HepG2 (cell line): ENCODE results near the gene DNAJC7. TPM values are rescaled to one million over a fixed set of nuclear protein-coding genes. Genes with fewer than 3 reads are reported as not detected.

Experiments
- AHDC1 ChIP-seq: sonication (generic); formaldehyde crosslinking; IDR thresholded peaks from 2 replicates; pipeline ENCODE4 v1.5.1; 2020; ENCODE audit warnings: mild to moderate bottlenecking, missing genetic modification reagents, borderline replicate concordance
- EP300 ChIP-seq, 3 experiments: sonication (generic) in 1 of 3; formaldehyde crosslinking in 1 of 3; IDR thresholded peaks; 2 replicates each; pipeline versions ENCODE4 v1.5.1 to v1.6.1; 2011 to 2020; ENCODE audit warnings: low read depth in 2 of 3, low read length in 2 of 3, borderline replicate concordance in 1 of 3, improper control_type of control experiment in 1 of 3, mild to moderate bottlenecking in 1 of 3, missing genetic modification reagents in 1 of 3, moderate library complexity in 1 of 3
- FOXA3 ChIP-seq: IDR thresholded peaks from 2 replicates; pipeline ENCODE4 v1.6.1; 2016; ENCODE audit warnings: missing genetic modification reagents, missing compliant biosample characterization
- GLMP ChIP-seq: sonication (generic); formaldehyde crosslinking; IDR thresholded peaks from 2 replicates; pipeline ENCODE4 v1.9.0; 2021; ENCODE audit warnings: missing genetic modification reagents, mild to moderate bottlenecking, borderline replicate concordance
- HIVEP1 ChIP-seq: sonication (generic); formaldehyde crosslinking; IDR thresholded peaks from 2 replicates; pipeline ENCODE4 v1.4.0; 2020; ENCODE audit warnings: mild to moderate bottlenecking, missing genetic modification reagents
- KDM6A ChIP-seq: IDR thresholded peaks from 2 replicates; pipeline ENCODE4 v1.6.1; 2016; ENCODE audit warnings: low read depth
- KIAA2018 ChIP-seq: sonication (generic); formaldehyde crosslinking; IDR thresholded peaks from 2 replicates; pipeline ENCODE4 v1.5.0; 2020; ENCODE audit warnings: mild to moderate bottlenecking, missing genetic modification reagents, borderline replicate concordance
- SALL1 ChIP-seq: sonication (generic); formaldehyde crosslinking; IDR thresholded peaks from 2 replicates; pipeline ENCODE4 v1.8.0; 2022; ENCODE audit warnings: mild to moderate bottlenecking, missing genetic modification reagents
- ZNF367 ChIP-seq: sonication (generic); formaldehyde crosslinking; IDR thresholded peaks from 2 replicates; pipeline ENCODE4 v1.4.0; 2020; ENCODE audit warnings: missing genetic modification reagents, borderline replicate concordance
- ZNF547 ChIP-seq: sonication (generic); formaldehyde crosslinking; IDR thresholded peaks from 2 replicates; pipeline ENCODE4 v1.5.1; 2020; ENCODE audit warnings: mild to moderate bottlenecking, missing genetic modification reagents
- ZNF549 ChIP-seq: sonication (generic); formaldehyde crosslinking; IDR thresholded peaks from 2 replicates; pipeline ENCODE4 v1.5.0; 2020; ENCODE audit warnings: missing genetic modification reagents
- ZSCAN9 ChIP-seq: IDR thresholded peaks from 2 replicates; pipeline ENCODE4 v1.6.1; 2016; ENCODE audit warnings: borderline replicate concordance
- polyA plus RNA-seq, 8 experiments: library from polyadenylated mRNA; depleted of rRNA in 3 of 8; stranded (reverse) in 7 of 8; unstranded in 1 of 8; fragments of >200 nt; fragmentation: Illumina TruSeq in 4 of 8; extraction: Trizol in 4 of 8; gene quantifications; 2 replicates each; pipeline versions ENCODE4 v1.2.1 to v1.2.3, GENCODE V29; 2011 to 2016; ENCODE audit warnings: low read depth in 4 of 8, missing spikeins in 1 of 8, mixed read lengths in 1 of 8; ENCODE audit not compliant: insufficient read depth in 1 of 8
- total RNA-seq, 5 experiments: library from RNA; depleted of rRNA; stranded (reverse); fragments of >200 nt; fragmentation: Illumina TruSeq; extraction: Trizol; gene quantifications; 2 replicates each; pipeline ENCODE4 v1.2.3, GENCODE V29; 2016; ENCODE audit warnings: low read depth in 1 of 5

The DNAJC7 gene
- total and polyA plus RNA-seq, 2 of the 13 experiments (the other 11 are each of a cell fraction or from before 2014, with no cell fraction given) = 47.7 to 132 TPM

GRCh38 chr17:42002792-42003301 is 14.4 kb downstream of the DNAJC7 start (continued):
- TF ChIP-seq ZNF549 (CRISPR knock-in tag) = no peak
- no peak for TF ChIP-seq ZNF547 (CRISPR knock-in tag)
- TF ChIP-seq SALL1 (CRISPR knock-in tag) = peak; percentile 42; the same call in 1 of the 2 replicates
- 0 out of 2 replicates have a peak, but pooled peaks have one; percentile 55 for TF ChIP-seq ZSCAN9 (CRISPR knock-in tag)
- TF ChIP-seq GLMP (CRISPR knock-in tag) = no peak
- TF ChIP-seq KIAA2018 (CRISPR knock-in tag) = no peak
- peak; percentile 55 for TF ChIP-seq FOXA3
- TF ChIP-seq HIVEP1 (CRISPR knock-in tag) = no peak
- TF ChIP-seq AHDC1 = peak; percentile 42; the same call in 1 of the 2 replicates
- TF ChIP-seq EP300 (IDR thresholded peaks at IDR 0.05; ENCODE audit: low read depth in 2 of 2, low read length in 2 of 2) = peak in 1 of 2 experiments; percentile 39; a peak in 1 of 4 replicates
- TF ChIP-seq EP300 (CRISPR knock-in tag; IDR thresholded peaks at IDR 0.05; ENCODE audit: borderline replicate concordance) = no peak
- TF ChIP-seq ZNF367 (CRISPR knock-in tag) = no peak
- TF ChIP-seq KDM6A (CRISPR knock-in tag) = peak; percentile 66; the same call in 1 of the 2 replicates
